Activated B cell treated with CpG ODN at 0.5 μM for 24 hours (primary cell): ENCODE results near the gene PODNL1. TPM values are rescaled to one million over a fixed set of nuclear protein-coding genes. Genes with fewer than 3 reads are reported as not detected.
"Not testable (repeated sequence)": the region's sequence is repeated elsewhere in the genome, so short reads cannot be mapped to it uniquely, and the experiment has no call there.

ENCODE experiments used
- ATAC-seq: fragments of 200-7000 bp; cut with Tn5 transposase; one replicate; pipeline ENCODE4 v1.10.0; 2021; ENCODE audit warnings: low read depth, mild to moderate bottlenecking, moderate library complexity
- CTCF ChIA-PET: fragments of 350-600 bp; sonication (Branson Sonifier 250); formaldehyde crosslinking; loops from one replicate; lab custom pipeline; 2021; ENCODE audit warnings: antibody characterized with exemption; lab: Charles Lee
- POLR2A ChIA-PET: fragments of 350-600 bp; sonication (Branson Sonifier 250); formaldehyde crosslinking; loops from one replicate; lab custom pipeline; 2021; ENCODE audit warnings: antibody characterized with exemption; lab: Charles Lee
- DNase-seq: peaks from one replicate; pipeline ENCODE4 v3.0.0; 2022
- H3K27ac Mint-ChIP-seq: one replicate; pipeline ENCODE4 v1.8.0; 2020; ENCODE audit warnings: mixed read lengths
- H3K27me3 Mint-ChIP-seq: one replicate; pipeline ENCODE4 v1.8.0; 2021; ENCODE audit warnings: mixed read lengths
- H3K36me3 Mint-ChIP-seq: one replicate; pipeline ENCODE4 v1.8.0; 2021; ENCODE audit warnings: low read depth, mixed read lengths
- H3K4me1 Mint-ChIP-seq: one replicate; pipeline ENCODE4 v1.8.0; 2021; ENCODE audit warnings: mixed read lengths
- H3K4me3 Mint-ChIP-seq: one replicate; pipeline ENCODE4 v1.8.0; 2020; ENCODE audit warnings: mild to moderate bottlenecking, mixed read lengths
- H3K9me3 Mint-ChIP-seq: one replicate; pipeline ENCODE4 v1.8.0; 2020; ENCODE audit warnings: mixed read lengths
- intact Hi-C: fragments of 100-400 bp; cut with micrococcal nuclease; formaldehyde crosslinking; loops from one replicate; pipeline ENCODE4 v1.15.1; 2024
- total RNA-seq: library from RNA; stranded (reverse); gene quantifications from 2 replicates; pipeline ENCODE4 v1.2.3, GENCODE V29; 2022
- TF ChIP-seq, protein P1 (sequence below): fragments of 200-600 bp; IDR thresholded peaks from one replicate; pipeline ENCODE4 v1.8.0; 2022; ENCODE audit warnings: antibody characterized with exemption, mild to moderate bottlenecking

The PODNL1 gene
- total RNA-seq, 1 donor from 2014 or later: not detected

DNA sequence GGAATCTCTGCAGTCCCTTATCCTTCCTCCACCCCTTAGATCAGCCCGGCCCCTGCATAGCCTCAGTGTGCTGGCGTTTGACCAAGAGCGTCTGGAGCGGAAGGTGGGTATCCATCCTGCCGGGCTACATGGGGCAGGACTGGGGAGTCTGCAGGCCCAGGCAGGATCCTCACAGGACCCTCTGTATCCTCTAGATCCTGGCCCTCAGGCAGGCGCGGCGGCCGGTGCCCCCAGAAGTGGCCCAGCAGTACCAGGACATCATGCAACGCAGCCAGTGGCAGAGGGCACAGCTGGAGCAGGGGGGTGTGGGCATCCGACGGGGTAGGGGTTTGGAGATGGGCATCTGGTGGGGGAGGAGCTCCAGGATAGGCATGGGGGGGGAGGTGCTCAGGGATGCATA lies 8.9 kb downstream of the PODNL1 start:
- no peaks in the 10 kb centered on the region for H3K9me3 Mint-ChIP-seq
- DNase-seq (no peak), ATAC-seq (no peak)
- no peak overlapping the region for H3K4me3 Mint-ChIP-seq
- CTCF ChIA-PET: no interaction called here
- intact Hi-C loops: no loop called here
- POLR2A ChIA-PET: interaction anchor here (0.5 kb wide), 1 partner anchor 32 kb away, joined by 6 read pairs; no protein-coding TSS in a partner anchor
- peaks cover 33% of the 10 kb centered on the region for H3K36me3 Mint-ChIP-seq
- peaks cover 2% of the 10 kb centered on the region for H3K4me1 Mint-ChIP-seq
- TF ChIP-seq, protein P1, sequence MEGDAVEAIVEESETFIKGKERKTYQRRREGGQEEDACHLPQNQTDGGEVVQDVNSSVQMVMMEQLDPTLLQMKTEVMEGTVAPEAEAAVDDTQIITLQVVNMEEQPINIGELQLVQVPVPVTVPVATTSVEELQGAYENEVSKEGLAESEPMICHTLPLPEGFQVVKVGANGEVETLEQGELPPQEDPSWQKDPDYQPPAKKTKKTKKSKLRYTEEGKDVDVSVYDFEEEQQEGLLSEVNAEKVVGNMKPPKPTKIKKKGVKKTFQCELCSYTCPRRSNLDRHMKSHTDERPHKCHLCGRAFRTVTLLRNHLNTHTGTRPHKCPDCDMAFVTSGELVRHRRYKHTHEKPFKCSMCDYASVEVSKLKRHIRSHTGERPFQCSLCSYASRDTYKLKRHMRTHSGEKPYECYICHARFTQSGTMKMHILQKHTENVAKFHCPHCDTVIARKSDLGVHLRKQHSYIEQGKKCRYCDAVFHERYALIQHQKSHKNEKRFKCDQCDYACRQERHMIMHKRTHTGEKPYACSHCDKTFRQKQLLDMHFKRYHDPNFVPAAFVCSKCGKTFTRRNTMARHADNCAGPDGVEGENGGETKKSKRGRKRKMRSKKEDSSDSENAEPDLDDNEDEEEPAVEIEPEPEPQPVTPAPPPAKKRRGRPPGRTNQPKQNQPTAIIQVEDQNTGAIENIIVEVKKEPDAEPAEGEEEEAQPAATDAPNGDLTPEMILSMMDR: no peak
- H3K27me3 Mint-ChIP-seq: no peaks in the 10 kb centered on the region
- H3K27ac Mint-ChIP-seq: no peak overlapping the region

DNA sequence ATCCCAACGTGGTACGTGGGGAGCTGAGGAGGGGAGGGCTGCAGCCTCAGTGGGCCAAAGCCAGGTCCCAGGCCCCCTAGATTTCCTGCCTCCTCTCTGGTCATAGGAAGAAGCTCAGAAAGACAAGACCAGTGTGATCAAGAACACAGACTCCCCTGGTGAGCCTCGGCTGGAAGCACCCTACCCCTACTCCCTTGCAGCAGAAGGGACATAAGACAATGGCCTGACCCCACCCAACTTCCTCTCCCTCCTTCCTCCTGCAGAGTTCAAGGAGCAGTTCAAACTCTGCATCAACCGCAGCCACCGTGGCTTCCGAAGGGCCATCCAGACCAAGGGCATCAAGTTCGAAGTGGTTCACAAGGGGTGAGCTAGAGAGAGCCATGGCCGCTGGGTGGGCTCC lies 11.5 kb downstream of the PODNL1 start:
- intact Hi-C loops: no loop called here
- Mint-ChIP-seq H3K27ac (no peak overlapping the region), H3K9me3 (no peaks in the 10 kb centered on the region), H3K27me3 (no peaks in the 10 kb centered on the region), H3K36me3 (peaks cover 51% of the 10 kb centered on the region), H3K4me1 (no peaks in the 10 kb centered on the region), H3K4me3 (no peak overlapping the region)
- ChIA-PET POLR2A (no interaction called here), CTCF (no interaction called here)
- DNase-seq (no peak), ATAC-seq (no peak)
- TF ChIP-seq, protein P1: no peak

DNA sequence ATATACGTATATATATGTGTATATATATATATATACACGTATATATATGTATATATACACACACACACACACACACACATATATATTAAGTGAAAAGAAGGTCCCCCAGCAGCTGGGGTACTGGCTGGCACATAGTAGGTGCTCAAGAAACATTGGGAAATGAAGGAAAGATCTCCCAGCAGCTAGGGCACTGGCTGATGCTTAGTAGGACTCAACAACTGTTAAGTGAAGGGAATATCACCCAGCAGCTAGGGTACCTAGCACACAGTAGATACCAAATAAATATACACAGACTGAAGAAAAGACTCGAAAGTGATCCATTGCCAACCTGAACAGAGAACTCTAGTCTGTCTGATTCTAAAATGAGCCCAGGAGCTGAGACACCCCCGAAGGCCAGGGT lies 12.2 kb downstream of the PODNL1 start:
- Mint-ChIP-seq H3K36me3 (peaks cover 58% of the 10 kb centered on the region), H3K4me3 (no peak overlapping the region), H3K27ac (no peak overlapping the region), H3K27me3 (no peaks in the 10 kb centered on the region), H3K9me3 (peaks cover 2% of the 10 kb centered on the region), H3K4me1 (no peaks in the 10 kb centered on the region)
- DNase-seq (no peak), ATAC-seq (no peak)
- ChIA-PET POLR2A (no interaction called here), CTCF (no interaction called here)
- intact Hi-C loops: no loop called here
- TF ChIP-seq, protein P1: no peak

DNA sequence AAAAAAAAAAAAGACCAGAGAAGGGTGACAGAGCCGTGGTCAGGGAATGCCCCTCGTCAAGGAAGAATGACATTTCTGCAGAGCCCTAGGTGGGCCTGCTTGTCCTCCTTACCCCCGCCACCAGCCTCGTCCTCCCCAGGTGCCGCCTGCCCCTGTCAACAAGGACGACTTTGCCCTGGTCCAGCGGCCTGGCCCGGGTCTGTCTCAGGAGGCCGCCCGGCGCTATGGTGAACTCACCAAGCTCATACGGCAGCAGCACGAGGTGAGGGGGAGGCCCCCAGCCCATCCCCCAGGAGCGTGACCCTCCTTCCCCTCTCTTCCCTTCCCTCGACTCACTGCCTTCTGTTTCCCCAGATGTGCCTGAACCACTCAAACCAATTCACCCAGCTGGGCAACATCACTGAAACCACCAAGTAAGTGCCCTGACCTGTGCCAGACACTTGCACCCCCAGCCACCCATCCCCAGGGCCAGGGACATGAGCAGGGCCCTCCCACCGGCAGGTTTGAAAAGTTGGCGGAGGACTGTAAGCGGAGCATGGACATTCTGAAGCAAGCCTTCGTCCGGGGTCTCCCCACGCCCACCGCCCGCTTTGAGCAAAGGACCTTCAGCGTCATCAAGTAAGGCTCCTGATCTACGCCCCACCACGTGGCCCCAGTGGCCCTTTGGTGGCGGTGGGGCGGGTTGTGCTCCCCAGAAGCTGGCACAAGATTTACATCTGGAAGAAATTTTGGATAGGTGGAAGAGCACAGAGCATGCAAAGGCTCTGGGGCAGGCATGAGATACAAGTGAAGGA lies 14.8 kb downstream of the PODNL1 start:
- no peak overlapping the region for H3K4me3 Mint-ChIP-seq

DNA sequence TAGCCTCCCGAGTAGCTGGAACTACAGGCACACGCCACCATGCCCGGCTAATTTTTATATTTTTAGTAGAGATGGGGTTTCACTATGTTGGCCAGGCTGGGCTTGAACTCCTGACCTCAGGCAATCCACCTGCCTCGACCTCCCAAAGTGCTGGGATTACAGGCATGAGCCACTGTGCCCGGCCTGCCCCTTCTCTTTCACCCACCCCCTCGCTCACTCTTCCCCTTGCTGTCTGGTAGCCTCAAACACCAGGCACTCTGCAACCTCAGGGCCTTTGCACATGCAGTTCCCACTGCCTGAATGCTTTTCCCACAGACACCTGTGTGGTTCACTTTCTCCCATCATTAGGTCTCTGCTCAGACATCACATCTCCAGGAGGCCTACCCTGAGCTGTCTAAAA lies 16.1 kb downstream of the PODNL1 start:
- H3K4me3 Mint-ChIP-seq, POLR2A ChIA-PET, DNase-seq, intact Hi-C loops, ATAC-seq, CTCF ChIA-PET, H3K9me3 Mint-ChIP-seq, H3K4me1 Mint-ChIP-seq, H3K27me3 Mint-ChIP-seq, H3K27ac Mint-ChIP-seq: not testable (repeated sequence)
- peaks cover 68% of the 10 kb centered on the region for H3K36me3 Mint-ChIP-seq

More for the DNA sequence above, 14.8 kb downstream of the PODNL1 start:
- ATAC-seq: no peak
- H3K9me3 Mint-ChIP-seq: peaks cover 3% of the 10 kb centered on the region
- H3K27me3 Mint-ChIP-seq: no peaks in the 10 kb centered on the region
- intact Hi-C loops: no loop called here
- CTCF ChIA-PET: no interaction called here
- H3K36me3 Mint-ChIP-seq: peaks cover 69% of the 10 kb centered on the region
- DNase-seq: no peak
- POLR2A ChIA-PET: no interaction called here
- TF ChIP-seq, protein P1: no peak
- no peak overlapping the region for H3K27ac Mint-ChIP-seq
- H3K4me1 Mint-ChIP-seq: no peaks in the 10 kb centered on the region
